ENCODE data around the gene PALMD.

DNA sequence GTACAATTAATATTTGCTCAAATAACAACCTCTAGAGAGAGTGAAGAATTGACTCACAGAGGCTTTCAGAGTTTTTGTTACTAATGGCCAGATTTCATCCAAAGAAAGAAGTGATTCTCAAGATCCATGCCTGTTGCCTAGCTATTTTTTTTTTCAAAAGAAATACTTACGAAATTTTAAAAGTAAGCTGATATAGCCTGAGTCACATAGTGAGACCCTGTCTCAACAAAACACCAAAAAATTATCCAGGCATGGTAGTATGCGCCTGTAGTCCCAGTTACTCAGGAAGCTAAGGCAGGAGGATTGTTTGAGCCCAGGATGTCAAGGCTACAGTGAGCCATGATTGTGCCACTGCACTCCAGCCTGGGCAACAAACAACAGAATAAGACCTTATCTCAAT lies 14.6 kb downstream of the PALMD start:
- TF ChIP-seq, protein P1, sequence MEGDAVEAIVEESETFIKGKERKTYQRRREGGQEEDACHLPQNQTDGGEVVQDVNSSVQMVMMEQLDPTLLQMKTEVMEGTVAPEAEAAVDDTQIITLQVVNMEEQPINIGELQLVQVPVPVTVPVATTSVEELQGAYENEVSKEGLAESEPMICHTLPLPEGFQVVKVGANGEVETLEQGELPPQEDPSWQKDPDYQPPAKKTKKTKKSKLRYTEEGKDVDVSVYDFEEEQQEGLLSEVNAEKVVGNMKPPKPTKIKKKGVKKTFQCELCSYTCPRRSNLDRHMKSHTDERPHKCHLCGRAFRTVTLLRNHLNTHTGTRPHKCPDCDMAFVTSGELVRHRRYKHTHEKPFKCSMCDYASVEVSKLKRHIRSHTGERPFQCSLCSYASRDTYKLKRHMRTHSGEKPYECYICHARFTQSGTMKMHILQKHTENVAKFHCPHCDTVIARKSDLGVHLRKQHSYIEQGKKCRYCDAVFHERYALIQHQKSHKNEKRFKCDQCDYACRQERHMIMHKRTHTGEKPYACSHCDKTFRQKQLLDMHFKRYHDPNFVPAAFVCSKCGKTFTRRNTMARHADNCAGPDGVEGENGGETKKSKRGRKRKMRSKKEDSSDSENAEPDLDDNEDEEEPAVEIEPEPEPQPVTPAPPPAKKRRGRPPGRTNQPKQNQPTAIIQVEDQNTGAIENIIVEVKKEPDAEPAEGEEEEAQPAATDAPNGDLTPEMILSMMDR (IDR thresholded peaks at IDR 0.05; ENCODE audit: insufficient read depth, low read length) = no peak
- TF ChIP-seq POLR2AphosphoS5 (IDR thresholded peaks at IDR 0.05; ENCODE audit: low read depth) (no peak), SPI1 (IDR thresholded peaks at IDR 0.05; ENCODE audit: borderline replicate concordance, low read depth) (no peak), GABPA (IDR thresholded peaks at IDR 0.05; ENCODE audit: low read depth) (no peak)
